Skeletal muscle tissue (tissue), 5 donors: ENCODE measurements around the gene PTPRCAP. TPM values are rescaled to one million over a fixed set of nuclear protein-coding genes. Genes with fewer than 3 reads are reported as not detected.

Source experiments
- H3K27ac ChIP-seq: one replicate; pipeline ENCODE4 v1.7.0; 2013; ENCODE audit warnings: mild to moderate bottlenecking, low read depth, low read length, inconsistent platforms
- H3K27me3 ChIP-seq, 3 donors: one replicate each; pipeline ENCODE4 v1.7.0; 2013; ENCODE audit warnings: low read length in 3 of 3; ENCODE audit not compliant: control insufficient read depth in 3 of 3, insufficient read depth in 3 of 3
- H3K36me3 ChIP-seq, 3 donors: one replicate each; pipeline ENCODE4 v1.7.0; 2013; ENCODE audit warnings: low read length in 3 of 3; ENCODE audit not compliant: control insufficient read depth in 3 of 3, insufficient read depth in 3 of 3
- H3K4me1 ChIP-seq, 3 donors: one replicate each; pipeline ENCODE4 v1.7.0; 2013; ENCODE audit warnings: low read length in 3 of 3, mild to moderate bottlenecking in 3 of 3; ENCODE audit not compliant: control insufficient read depth in 3 of 3, insufficient read depth in 3 of 3
- H3K4me3 ChIP-seq, 3 donors: one replicate each; pipeline ENCODE4 v1.7.0; 2013; ENCODE audit warnings: low read length in 3 of 3
- H3K9ac ChIP-seq, 3 donors: one replicate each; pipeline ENCODE4 v1.7.0; 2013; ENCODE audit warnings: low read length in 3 of 3, mild to moderate bottlenecking in 3 of 3, moderate library complexity in 2 of 3, low read depth in 1 of 3
- H3K9me3 ChIP-seq, 3 donors: one replicate each; pipeline ENCODE4 v1.7.0; 2013; ENCODE audit warnings: low read length in 3 of 3; ENCODE audit not compliant: control insufficient read depth in 3 of 3
- small RNA-seq: library from RNA; depleted of rRNA; stranded (forward); fragments of <200 nt; gene quantifications from one replicate; pipeline ENCODE3, GENCODE V24; 2014
- total RNA-seq: library from RNA; depleted of rRNA; stranded (reverse); fragments of >200 nt; gene quantifications from one replicate; pipeline ENCODE4 v1.2.3, GENCODE V29; 2014
- donor health status: Osteomylitis.

PTPRCAP gene
- total RNA-seq, 1 donor from 2014 or later = not detected

GRCh38 chr11:67389477-67389876 lies 48.0 kb downstream of the PTPRCAP start:
- H3K27me3 ChIP-seq = peaks cover 0 to 11% (median 5%) of the 10 kb centered on the region in 3 donors
- H3K9ac ChIP-seq = peak overlapping the region in 1 of 3 donors; percentile 25
- H3K36me3 ChIP-seq = peaks cover 0 to 9% (median 4%) of the 10 kb centered on the region in 3 donors
- no peak overlapping the region for H3K27ac ChIP-seq
- H3K4me3 ChIP-seq = no peak overlapping the region
- H3K9me3 ChIP-seq = no peaks in the 10 kb centered on the region
- peaks cover 15 to 37% (median 15%) of the 10 kb centered on the region in 3 donors for H3K4me1 ChIP-seq

GRCh38 chr11:67387518-67387917 lies 50.0 kb downstream of the PTPRCAP start:
- no peak overlapping the region for H3K9ac ChIP-seq
- H3K9me3 ChIP-seq = no peaks in the 10 kb centered on the region
- peaks cover 12 to 34% (median 13%) of the 10 kb centered on the region in 3 donors for H3K4me1 ChIP-seq
- H3K36me3 ChIP-seq = no peaks in the 10 kb centered on the region
- peaks cover 2 to 20% (median 7%) of the 10 kb centered on the region in 3 donors for H3K27me3 ChIP-seq
- no peak overlapping the region for H3K4me3 ChIP-seq
- H3K27ac ChIP-seq = no peak overlapping the region

- Histone ChIP-seq H3K4me1 (peaks cover 10 to 34% (median 12%) of the 10 kb centered on the region in 3 donors), H3K4me3 (no peak overlapping the region), H3K9me3 (no peaks in the 10 kb centered on the region), H3K36me3 (no peaks in the 10 kb centered on the region), H3K27ac (no peak overlapping the region), H3K9ac (no peak overlapping the region), H3K27me3 (peaks cover 2 to 20% (median 7%) of the 10 kb centered on the region in 3 donors)
Observed at GRCh38 chr11:67387069-67387468, 50.4 kb downstream of the PTPRCAP start.

Small RNA genes lying within 50 kb of the gene (small RNA-seq; reads per million reads assigned to genes)
- gene RNU6-1238P = not detected

Other genes starting within 250 kb of the PTPRCAP start
- 27.7 TPM for gene GRK2, start 171.2 kb downstream of the PTPRCAP start, total RNA-seq
- gene ANKRD13D, start 148.4 kb downstream of the PTPRCAP start, total RNA-seq = 12.5 TPM
- 6.8 TPM for gene SSH3, start 134.2 kb downstream of the PTPRCAP start, total RNA-seq
- 14.6 TPM for gene POLD4, start 84.1 kb downstream of the PTPRCAP start, total RNA-seq
- gene CLCF1, start 64.1 kb downstream of the PTPRCAP start, total RNA-seq = 1.0 TPM
- 2.6 TPM for gene RAD9A, start 45.7 kb downstream of the PTPRCAP start, total RNA-seq
- 163 TPM for gene PPP1CA, start 35.8 kb downstream of the PTPRCAP start, total RNA-seq
- 1.0 TPM for gene TBC1D10C, start 33.6 kb downstream of the PTPRCAP start, total RNA-seq
- gene CARNS1, start 22.0 kb downstream of the PTPRCAP start, total RNA-seq = 17.2 TPM
- gene RPS6KB2, start 9.2 kb downstream of the PTPRCAP start, total RNA-seq = 23.5 TPM
- gene CORO1B, start 5.8 kb upstream of the PTPRCAP start, total RNA-seq = 34.4 TPM
- gene GPR152, start 15.0 kb upstream of the PTPRCAP start, total RNA-seq = not detected
- 0.52 TPM for gene CABP4, start 17.7 kb upstream of the PTPRCAP start, total RNA-seq
- 17.2 TPM for gene TMEM134, start 31.6 kb upstream of the PTPRCAP start, total RNA-seq
- 84.5 TPM for gene AIP, start 45.3 kb upstream of the PTPRCAP start, total RNA-seq
- 5.7 TPM for gene PITPNM1, start 67.7 kb upstream of the PTPRCAP start, total RNA-seq
- 2.6 TPM for gene CDK2AP2, start 70.5 kb upstream of the PTPRCAP start, total RNA-seq
- not detected for gene CABP2, start 85.8 kb upstream of the PTPRCAP start, total RNA-seq
- gene GSTP1, start 146.1 kb upstream of the PTPRCAP start, total RNA-seq = 293 TPM
- 178 TPM for gene NDUFV1, start 169.3 kb upstream of the PTPRCAP start, total RNA-seq
- gene NUDT8, start 192.3 kb upstream of the PTPRCAP start, total RNA-seq = 5.2 TPM
- not detected for gene TBX10, start 202.1 kb upstream of the PTPRCAP start, total RNA-seq
- not detected for gene ACY3, start 213.0 kb upstream of the PTPRCAP start, total RNA-seq
- not detected for gene ALDH3B2, start 236.9 kb upstream of the PTPRCAP start, total RNA-seq